SU-DHL-6 (cell line): ENCODE results near the gene TOLLIP.

Experiments
- H2AFZ ChIP-seq: fragments of 200-600 bp; sonication (generic); 2 replicates; pipeline ENCODE4 v1.6.1; 2014; ENCODE audit warnings: low read depth, mild to moderate bottlenecking, moderate library complexity, mixed read lengths, antibody characterized with exemption, low read length; ENCODE audit not compliant: severe bottlenecking
- H3F3A ChIP-seq: fragments of 200-600 bp; shearing (Covaris generic); 2 replicates; pipeline ENCODE4 v1.6.0; 2016; ENCODE audit warnings: antibody characterized with exemption, mild to moderate bottlenecking; ENCODE audit not compliant: insufficient read depth
- H3K27ac ChIP-seq: fragments of 200-600 bp; sonication (generic); 2 replicates; pipeline ENCODE4 v1.5.1; 2016; ENCODE audit warnings: low read depth, mild to moderate bottlenecking, low read length, moderate library complexity, mixed read lengths
- H3K27me3 ChIP-seq: fragments of 200-600 bp; sonication (generic), shearing (Covaris generic); 2 replicates; pipeline ENCODE4 v1.6.0; 2014; ENCODE audit warnings: mild to moderate bottlenecking, low read length
- H3K36me3 ChIP-seq: fragments of 200-600 bp; sonication (generic); 2 replicates; pipeline ENCODE4 v1.6.1; 2014; ENCODE audit warnings: mild to moderate bottlenecking, low read length, mixed read lengths
- H3K4me2 ChIP-seq: fragments of 300-600, 200-600 bp; shearing (Covaris generic), sonication (generic); 2 replicates; pipeline ENCODE4 v1.6.0; 2014; ENCODE audit warnings: low read length, low read depth, mild to moderate bottlenecking; ENCODE audit not compliant: poor library complexity, severe bottlenecking
- H3K4me3 ChIP-seq: fragments of 200-600 bp; sonication (generic); 2 replicates; pipeline ENCODE4 v1.5.1; 2014; ENCODE audit warnings: antibody characterized with exemption, low read length, mild to moderate bottlenecking, mixed read lengths; ENCODE audit not compliant: insufficient read depth, poor library complexity, severe bottlenecking
- H3K79me2 ChIP-seq: fragments of 200-600 bp; sonication (generic); 2 replicates; pipeline ENCODE4 v1.6.1; 2014; ENCODE audit warnings: mild to moderate bottlenecking, low read length, moderate library complexity; ENCODE audit not compliant: insufficient read depth
- H3K9ac ChIP-seq: fragments of 200-600 bp; sonication (generic); 2 replicates; pipeline ENCODE4 v1.7.0; 2014; ENCODE audit warnings: mild to moderate bottlenecking, low read length
- H3K9me2 ChIP-seq: fragments of 200-600 bp; sonication (generic); replicated peaks from 2 replicates; pipeline ENCODE4 v1.6.1; 2014; ENCODE audit warnings: low read length; ENCODE audit not compliant: insufficient read depth
- H3K9me3 ChIP-seq: fragments of 200-600 bp; sonication (generic); 2 replicates; pipeline ENCODE4 v1.6.1; 2014; ENCODE audit warnings: low read length, mixed read lengths; ENCODE audit not compliant: insufficient read depth
- H4K20me1 ChIP-seq: fragments of 200-600 bp; sonication (generic); 2 replicates; pipeline ENCODE4 v1.6.1; 2014; ENCODE audit warnings: low read depth, mild to moderate bottlenecking, antibody characterized with exemption, low read length, moderate library complexity, mixed read lengths
- CTCF ChIP-seq: fragments of 200-600 bp; sonication (generic); IDR thresholded peaks from one replicate; pipeline ENCODE4 v1.5.1; 2017; ENCODE audit warnings: antibody characterized with exemption, mild to moderate bottlenecking, low read length, moderate library complexity; ENCODE audit not compliant: insufficient read depth, poor library complexity, severe bottlenecking
- EZH2phosphoT487 ChIP-seq: fragments of 200-600 bp; sonication (generic), shearing (Covaris generic); conservative IDR thresholded peaks from 2 replicates; pipeline ENCODE4 v1.6.1; 2018; ENCODE audit warnings: mild to moderate bottlenecking, antibody characterized with exemption, low read length, moderate library complexity, mixed read lengths

TOLLIP gene

GRCh38 chr11:1297011-1297575 is 12.3 kb downstream of the TOLLIP start:
- H2AFZ ChIP-seq: no peak overlapping the region
- H3K4me3 ChIP-seq: no peak overlapping the region
- no peaks in the 10 kb centered on the region for H3F3A ChIP-seq
- H3K9me2 ChIP-seq: no peaks in the 10 kb centered on the region
- peaks cover 41% of the 10 kb centered on the region for H3K79me2 ChIP-seq
- H3K36me3 ChIP-seq: no peaks in the 10 kb centered on the region
- no peaks in the 10 kb centered on the region; the same call in 1 of the 2 replicates for H4K20me1 ChIP-seq
- no peaks in the 10 kb centered on the region for H3K9me3 ChIP-seq
- no peak overlapping the region for H3K9ac ChIP-seq
- no peak overlapping the region for H3K27ac ChIP-seq
- TF ChIP-seq EZH2phosphoT487: no peak
- TF ChIP-seq CTCF: no peak
- H3K4me2 ChIP-seq: no peak overlapping the region
- no peaks in the 10 kb centered on the region for H3K27me3 ChIP-seq

- Histone ChIP-seq H3K36me3 (no peaks in the 10 kb centered on the region), H3K27me3 (no peaks in the 10 kb centered on the region), H3K4me3 (no peak overlapping the region), H3K9ac (no peak overlapping the region), H3K4me2 (no peak overlapping the region), H3F3A (no peaks in the 10 kb centered on the region), H3K79me2 (peaks cover 34% of the 10 kb centered on the region), H3K9me2 (no peaks in the 10 kb centered on the region), H3K27ac (no peak overlapping the region), H4K20me1 (no peaks in the 10 kb centered on the region; the same call in 1 of the 2 replicates), H2AFZ (no peak overlapping the region), H3K9me3 (no peaks in the 10 kb centered on the region)
- no peak for TF ChIP-seq EZH2phosphoT487
- no peak for TF ChIP-seq CTCF
These were observed 13.1 kb downstream of the TOLLIP start for GRCh38 chr11:1296287-1296686.

- H3K9me2 ChIP-seq: no peaks in the 10 kb centered on the region
- H3F3A ChIP-seq: no peaks in the 10 kb centered on the region
- H3K4me3 ChIP-seq: no peak overlapping the region
- no peaks in the 10 kb centered on the region for H3K9me3 ChIP-seq
- H2AFZ ChIP-seq: no peak overlapping the region
- no peaks in the 10 kb centered on the region; the same call in 1 of the 2 replicates for H4K20me1 ChIP-seq
- no peaks in the 10 kb centered on the region for H3K36me3 ChIP-seq
- TF ChIP-seq CTCF (no peak), EZH2phosphoT487 (no peak)
- H3K27me3 ChIP-seq: no peaks in the 10 kb centered on the region
- no peak overlapping the region for H3K9ac ChIP-seq
- H3K79me2 ChIP-seq: peaks cover 29% of the 10 kb centered on the region
- H3K27ac ChIP-seq: no peak overlapping the region
- H3K4me2 ChIP-seq: no peak overlapping the region
These were observed 13.8 kb downstream of the TOLLIP start for GRCh38 chr11:1295591-1295990.
